Uterus (tissue), 2 donors: Measurements from ENCODE around the gene EIF5.

ENCODE experiments used
- CTCF ChIP-seq, 4 experiments: fragments of 200-600 bp in 2 of 4; fragments of 450-650 bp in 2 of 4; sonication (generic) in 2 of 4; IDR thresholded peaks; one replicate each; pipeline ENCODE4 v1.5.1; 2016 to 2019; ENCODE audit warnings: antibody characterized with exemption in 4 of 4, mild to moderate bottlenecking in 2 of 4, moderate library complexity in 1 of 4
- POLR2A ChIP-seq, 2 donors: fragments of 450-650 bp; IDR thresholded peaks; one replicate each; pipeline ENCODE4 v1.6.1; 2016; ENCODE audit warnings: antibody characterized with exemption in 2 of 2, mild to moderate bottlenecking in 1 of 2, moderate library complexity in 1 of 2

GRCh38 chr14:103372552-103373304, 38.7 kb downstream of the EIF5 start:
- TF ChIP-seq POLR2A (IDR thresholded peaks at IDR 0.05) (no peak), CTCF (IDR thresholded peaks at IDR 0.05) (no peak)
